ENCODE results near the gene ZNF175. TPM values are rescaled to one million over a fixed set of nuclear protein-coding genes. Genes with fewer than 3 reads are reported as not detected.

ZNF175 gene
- total and polyA plus RNA-seq, 3 donors from 2014 or later = 11.0 to 12.3 (median 12.1) TPM

GRCh38 chr19:51535535-51535934, 35.5 kb upstream of the ZNF175 start:
- Histone ChIP-seq H3K27me3 (no peaks in the 10 kb centered on the region), H3K27ac (no peak overlapping the region), H3K4me3 (no peak overlapping the region), H3K4me1 (no peaks in the 10 kb centered on the region), H3K9me3 (no peaks in the 10 kb centered on the region), H3K36me3 (ENCODE audit: low read depth, missing control alignments) (no peaks in the 10 kb centered on the region)
- DNase-seq = no peak
- WGBS, 2 donors = 83 to 86% methylated on average over 1 of the region's 1 CpG
- TF ChIP-seq POLR2A (IDR thresholded peaks at IDR 0.05) = no peak
- TF ChIP-seq CTCF (IDR thresholded peaks at IDR 0.05) = no peak
- intact Hi-C loops (cut with DNase I; ENCODE audit: low total_unique reads) = no loop called here

DNA sequence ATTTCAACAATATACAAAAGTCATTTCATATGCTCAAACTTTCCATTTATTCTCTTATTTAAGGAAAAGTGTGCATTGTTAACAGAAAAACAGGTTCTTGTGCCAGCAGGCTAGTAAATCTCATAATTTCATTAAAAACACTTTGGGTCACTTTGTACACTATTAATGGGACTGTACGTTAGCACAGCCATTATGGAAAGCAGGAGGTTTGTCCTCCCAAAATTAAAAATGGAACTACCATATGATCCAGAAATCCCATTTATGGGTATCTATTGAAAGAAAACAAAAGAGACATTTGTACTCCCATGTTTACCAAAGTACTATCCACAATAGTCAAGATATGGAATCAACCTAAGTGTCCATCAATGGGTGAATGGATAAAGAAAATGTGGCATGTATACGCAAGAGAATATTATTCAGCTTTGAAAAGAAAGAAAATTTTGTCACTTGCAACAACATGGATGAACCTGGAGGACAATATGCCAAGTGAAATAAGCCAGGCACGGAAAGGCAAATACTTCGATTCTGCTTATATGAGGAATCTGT, 31.2 kb upstream of the ZNF175 start:
- no peak for DNase-seq
- H3K27me3 ChIP-seq = no peaks in the 10 kb centered on the region

DNA sequence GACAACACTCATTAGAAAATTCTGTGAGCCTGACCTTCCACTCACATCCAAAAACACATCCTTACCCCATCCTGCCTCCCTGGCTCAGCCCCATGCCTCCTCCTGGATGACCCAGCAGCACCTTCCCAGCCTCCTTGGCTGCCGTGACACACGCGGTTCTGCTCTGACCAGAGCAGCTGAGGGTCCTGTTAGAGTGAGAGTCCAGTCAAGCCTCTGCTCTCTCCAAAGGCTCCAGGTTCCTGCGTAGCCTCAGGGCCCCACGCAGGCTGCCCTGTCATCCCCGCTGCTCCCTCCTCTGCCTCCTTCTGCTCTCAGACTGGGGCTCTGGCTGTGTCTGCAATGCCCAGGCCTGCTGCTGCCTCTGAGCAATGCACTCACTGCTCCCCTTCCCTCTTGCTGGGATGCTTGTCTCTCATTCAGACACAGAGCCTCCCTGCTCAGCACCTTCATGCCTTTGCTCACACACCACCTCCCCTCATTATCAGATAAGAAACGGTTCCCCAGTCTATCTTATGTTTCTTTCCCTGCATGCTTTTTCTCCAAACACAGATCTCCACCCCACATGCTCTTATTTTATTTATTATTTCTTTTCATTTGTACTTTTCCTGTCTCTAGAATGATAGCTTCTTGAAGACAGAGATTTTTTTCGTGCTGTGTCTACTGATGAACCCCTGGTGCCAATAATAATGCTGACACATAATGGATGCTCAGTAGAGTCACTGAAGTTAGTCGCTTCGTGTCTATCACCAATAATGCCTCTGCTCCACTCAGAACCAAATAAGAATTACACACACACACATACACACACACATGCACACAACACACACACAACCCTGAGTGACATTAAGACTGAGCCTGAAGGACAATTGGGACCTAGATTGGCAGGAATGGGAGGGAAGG, 29.4 kb upstream of the ZNF175 start:
- Histone ChIP-seq H3K9me3 (no peaks in the 10 kb centered on the region), H3K27me3 (no peaks in the 10 kb centered on the region), H3K36me3 (ENCODE audit: low read depth, missing control alignments) (no peaks in the 10 kb centered on the region), H3K4me1 (no peaks in the 10 kb centered on the region), H3K27ac (no peak overlapping the region), H3K4me3 (no peak overlapping the region)
- no peak for DNase-seq
- WGBS, 2 donors = 58 to 72% methylated on average over 10 of the region's 10 CpGs
- intact Hi-C loops (cut with DNase I; ENCODE audit: low total_unique reads) = no loop called here
- TF ChIP-seq POLR2A (IDR thresholded peaks at IDR 0.05) (no peak), CTCF (IDR thresholded peaks at IDR 0.05) (no peak)

More for the DNA sequence above, 31.2 kb upstream of the ZNF175 start:
- H3K27ac ChIP-seq = no peak overlapping the region
- no peaks in the 10 kb centered on the region for H3K36me3 ChIP-seq (ENCODE audit: low read depth, missing control alignments)
- no peak for TF ChIP-seq POLR2A (IDR thresholded peaks at IDR 0.05)
- TF ChIP-seq CTCF (IDR thresholded peaks at IDR 0.05) = no peak
- no peak overlapping the region for H3K4me3 ChIP-seq
- no peaks in the 10 kb centered on the region for H3K9me3 ChIP-seq
- intact Hi-C loops (cut with DNase I; ENCODE audit: low total_unique reads) = no loop called here
- H3K4me1 ChIP-seq = no peaks in the 10 kb centered on the region
- 84 to 92% methylated on average over 4 of the region's 4 CpGs for WGBS, 2 donors

DNA sequence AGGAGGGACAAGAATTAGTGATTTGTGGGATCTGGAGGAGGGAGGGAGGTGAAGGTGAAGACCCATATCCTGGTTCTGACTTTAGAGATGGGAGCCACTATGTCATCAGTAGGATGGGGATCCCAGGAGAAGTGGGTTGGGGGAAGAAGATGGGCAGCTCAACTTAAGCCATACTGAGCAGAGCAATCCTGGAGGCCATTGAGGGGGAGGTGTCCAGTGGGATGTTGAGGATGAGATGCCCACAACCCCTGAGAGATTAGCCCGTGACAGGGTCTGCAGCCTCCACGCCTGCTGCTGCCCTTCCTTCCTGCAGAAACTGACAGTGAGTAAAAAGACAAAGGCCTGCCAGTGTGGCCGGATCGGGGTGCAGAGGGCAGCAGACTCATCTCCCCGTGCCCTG, 28.4 kb upstream of the ZNF175 start:
- Histone ChIP-seq H3K9me3 (no peaks in the 10 kb centered on the region), H3K4me1 (no peaks in the 10 kb centered on the region), H3K36me3 (ENCODE audit: low read depth, missing control alignments) (no peaks in the 10 kb centered on the region), H3K27me3 (no peaks in the 10 kb centered on the region), H3K27ac (no peak overlapping the region), H3K4me3 (no peak overlapping the region)
- TF ChIP-seq CTCF (IDR thresholded peaks at IDR 0.05) (no peak), POLR2A (IDR thresholded peaks at IDR 0.05) (no peak)
- WGBS, 2 donors = 76 to 84% methylated on average over 4 to 5 of the region's 5 CpGs
- DNase-seq = no peak
- intact Hi-C loops (cut with DNase I; ENCODE audit: low total_unique reads) = no loop called here

All from testis (tissue), 3 donors.